Peyer's patch (tissue), 4 donors: ENCODE measurements around the gene RPL29. TPM values are rescaled to one million over a fixed set of nuclear protein-coding genes. Genes with fewer than 3 reads are reported as not detected.
"Not testable (repeated sequence)": the region's sequence is repeated elsewhere in the genome, so short reads cannot be mapped to it uniquely, and the experiment has no call there.

Experiments used
- DNase-seq, 3 donors: peaks; one replicate each; pipeline ENCODE4 v3.0.0-alpha.2; 2017 to 2019
- H3K27ac ChIP-seq, 4 donors: fragments of 200-600 bp; sonication (generic); one replicate each; pipeline ENCODE4 v1.5.1; 2016 to 2019
- H3K27me3 ChIP-seq, 2 donors: fragments of 200-600 bp; sonication (generic); one replicate each; pipeline ENCODE4 v1.5.1; 2019
- H3K36me3 ChIP-seq, 3 donors: fragments of 200-600 bp; sonication (generic); one replicate each; pipeline ENCODE4 v1.5.1; 2016 to 2019
- H3K4me1 ChIP-seq, 4 donors: fragments of 200-600 bp; sonication (generic); one replicate each; pipeline ENCODE4 v1.5.1; 2016 to 2019
- H3K4me3 ChIP-seq, 4 donors: fragments of 200-600 bp; sonication (generic); 1 replicate in 3 of 4; 2 replicates in 1 of 4; pipeline ENCODE4 v1.5.1; 2016 to 2019; ENCODE audit warnings: mild to moderate bottlenecking in 1 of 4
- H3K9me3 ChIP-seq, 4 donors: fragments of 200-600 bp; sonication (generic); one replicate each; pipeline ENCODE4 v1.5.1; 2016 to 2019; ENCODE audit warnings: mild to moderate bottlenecking in 1 of 4
- CTCF ChIP-seq, 6 experiments: fragments of 450-650 bp in 4 of 6; fragments of 200-600 bp in 2 of 6; sonication (generic) in 1 of 6; IDR thresholded peaks; one replicate each; pipeline ENCODE4 v1.5.1; 2017 to 2019; ENCODE audit warnings: antibody characterized with exemption in 6 of 6, mild to moderate bottlenecking in 3 of 6, moderate library complexity in 1 of 6
- POLR2A ChIP-seq, 2 donors: fragments of 450-650 bp; IDR thresholded peaks; one replicate each; pipeline ENCODE4 v1.5.1; 2017; ENCODE audit warnings: antibody characterized with exemption in 2 of 2, mild to moderate bottlenecking in 2 of 2, moderate library complexity in 2 of 2
- total RNA-seq, 4 donors: library from RNA; depleted of rRNA; stranded (reverse); fragments of >200 nt; gene quantifications; one replicate each; pipeline ENCODE4 v1.1.0, GENCODE V29; 2016

RPL29 gene
- total RNA-seq, 4 donors from 2014 or later = 643 to 841 (median 711) TPM

GRCh38 chr3:51994530-51994929 lies 1.2 kb downstream of the RPL29 start:
- Histone ChIP-seq H3K27me3 (no peaks in the 10 kb centered on the region), H3K27ac (peak overlapping the region in 1 of 4 donors; percentile 33), H3K9me3 (no peaks in the 10 kb centered on the region), H3K4me3 (peak overlapping the region in 2 of 4 donors; percentile 75 to 87), H3K36me3 (peaks cover 0 to 25% (median 0%) of the 10 kb centered on the region in 3 donors), H3K4me1 (peaks cover 0 to 13% (median 3%) of the 10 kb centered on the region in 4 donors)
- TF ChIP-seq CTCF (IDR thresholded peaks at IDR 0.05) (no peak), POLR2A (IDR thresholded peaks at IDR 0.05) (no peak)
- no peak for DNase-seq

GRCh38 chr3:51993657-51994056 lies 2.0 kb downstream of the RPL29 start:
- H3K4me3 ChIP-seq, H3K9me3 ChIP-seq, DNase-seq, H3K27ac ChIP-seq, H3K27me3 ChIP-seq: not testable (repeated sequence)
- H3K4me1 ChIP-seq = peaks cover 0 to 13% (median 3%) of the 10 kb centered on the region in 4 donors
- peaks cover 0 to 31% (median 0%) of the 10 kb centered on the region in 3 donors for H3K36me3 ChIP-seq

- Histone ChIP-seq H3K4me3 (no peak overlapping the region), H3K27ac (no peak overlapping the region), H3K4me1 (peaks cover 0 to 13% (median 3%) of the 10 kb centered on the region in 4 donors)
Observed at GRCh38 chr3:51992017-51992682, 3.5 kb downstream of the RPL29 start.

GRCh38 chr3:51990501-51990971 lies 5.2 kb downstream of the RPL29 start:
- peaks cover 0 to 19% (median 3%) of the 10 kb centered on the region in 4 donors for H3K4me1 ChIP-seq
- DNase-seq, H3K4me3 ChIP-seq, H3K9me3 ChIP-seq, H3K27ac ChIP-seq, H3K27me3 ChIP-seq: not testable (repeated sequence)
- H3K36me3 ChIP-seq = peaks cover 0 to 43% (median 0%) of the 10 kb centered on the region in 3 donors

More at GRCh38 chr3:51992017-51992682, 3.5 kb downstream of the RPL29 start:
- Histone ChIP-seq H3K27me3 (no peaks in the 10 kb centered on the region), H3K9me3 (no peaks in the 10 kb centered on the region), H3K36me3 (peaks cover 0 to 43% (median 0%) of the 10 kb centered on the region in 3 donors)
- TF ChIP-seq POLR2A (IDR thresholded peaks at IDR 0.05) = no peak
- no peak for TF ChIP-seq CTCF (IDR thresholded peaks at IDR 0.05)
- DNase-seq = no peak

- no peak overlapping the region for H3K4me3 ChIP-seq
- DNase-seq = no peak
- peaks cover 0 to 16% (median 2%) of the 10 kb centered on the region in 4 donors for H3K4me1 ChIP-seq
- H3K9me3 ChIP-seq = no peaks in the 10 kb centered on the region
- no peak overlapping the region for H3K27ac ChIP-seq
- H3K36me3 ChIP-seq = peaks cover 0 to 31% (median 0%) of the 10 kb centered on the region in 3 donors
- H3K27me3 ChIP-seq = no peaks in the 10 kb centered on the region
- no peak for TF ChIP-seq CTCF (IDR thresholded peaks at IDR 0.05)
- TF ChIP-seq POLR2A (IDR thresholded peaks at IDR 0.05) = no peak
Observed at GRCh38 chr3:51988286-51989146, 7.2 kb downstream of the RPL29 start.

GRCh38 chr3:51987568-51987967 lies 8.1 kb downstream of the RPL29 start:
- H3K27ac ChIP-seq = peak overlapping the region in 1 of 4 donors; percentile 88

More at GRCh38 chr3:51987568-51987967, 8.1 kb downstream of the RPL29 start:
- TF ChIP-seq POLR2A (IDR thresholded peaks at IDR 0.05) (no peak), CTCF (IDR thresholded peaks at IDR 0.05) (no peak)
- H3K4me3 ChIP-seq = peak overlapping the region in 2 of 4 donors; percentile 32 to 45
- peaks cover 0 to 20% (median 3%) of the 10 kb centered on the region in 4 donors for H3K4me1 ChIP-seq
- H3K27me3 ChIP-seq = no peaks in the 10 kb centered on the region
- peaks cover 0 to 22% (median 0%) of the 10 kb centered on the region in 3 donors for H3K36me3 ChIP-seq
- no peak for DNase-seq
- H3K9me3 ChIP-seq = no peaks in the 10 kb centered on the region
